Activated CD4-positive, CD25-positive, alpha-beta regulatory T cell (primary cell): Measurements from ENCODE around the gene CTSE.
"Not testable (repeated sequence)": the region's sequence is repeated elsewhere in the genome, so short reads cannot be mapped to it uniquely, and the experiment has no call there.

Experiments
- DNase-seq, 4 experiments: peaks; one replicate each; lab custom pipeline; 2025; lab: John Stamatoyannopoulos, UW

The CTSE gene

GRCh38 chr1:206023695-206024094 lies at the start of gene CTSE:
Gene CTSE (minus strand): TSS chr1:206023895. CDS start chr1:206023791, 104 bp downstream.
- DNase-seq, result no peak

GRCh38 chr1:206070627-206071304 lies 47.1 kb upstream of the CTSE start:
- no peak for DNase-seq

GRCh38 chr1:206068314-206068713 lies 44.6 kb upstream of the CTSE start:
- no peak for DNase-seq

DNA sequence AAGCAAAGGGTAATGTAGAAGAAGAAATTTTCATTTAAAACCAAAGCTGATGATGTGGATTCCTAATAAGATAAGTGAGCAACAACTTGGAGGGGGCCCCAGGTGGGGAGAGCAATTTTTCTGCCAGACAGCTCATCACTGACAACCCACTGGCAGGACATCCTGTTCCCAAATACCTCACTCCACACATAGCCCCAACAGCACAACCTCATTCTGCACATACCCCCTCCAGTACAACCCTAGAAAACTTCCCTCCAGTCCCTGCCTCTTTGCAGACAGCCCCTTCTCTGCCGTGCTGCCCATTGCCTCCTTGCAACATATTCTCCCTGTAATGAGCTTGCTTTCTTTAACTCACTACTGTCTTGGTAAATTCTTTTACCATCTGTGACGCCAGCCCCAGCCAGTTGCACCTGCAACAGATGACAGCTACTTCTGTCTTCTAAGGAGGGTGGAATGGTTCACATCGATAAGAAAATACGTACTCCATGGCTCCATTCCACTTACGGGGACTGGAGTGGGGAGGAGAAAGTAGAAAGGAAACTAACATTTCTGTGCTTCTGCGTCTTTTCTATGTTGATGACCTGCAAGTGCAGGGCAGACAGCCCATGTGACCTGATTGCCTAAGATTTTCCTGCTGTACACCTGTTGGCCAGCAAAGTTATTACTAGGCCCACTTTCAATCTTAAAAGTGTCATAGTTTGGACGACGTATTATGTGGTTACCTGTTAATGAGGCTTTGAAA lies 44.0 kb upstream of the CTSE start:
- no peak for DNase-seq

- DNase-seq, result no peak
Observed at GRCh38 chr1:206066479-206067171, 42.9 kb upstream of the CTSE start.

DNA sequence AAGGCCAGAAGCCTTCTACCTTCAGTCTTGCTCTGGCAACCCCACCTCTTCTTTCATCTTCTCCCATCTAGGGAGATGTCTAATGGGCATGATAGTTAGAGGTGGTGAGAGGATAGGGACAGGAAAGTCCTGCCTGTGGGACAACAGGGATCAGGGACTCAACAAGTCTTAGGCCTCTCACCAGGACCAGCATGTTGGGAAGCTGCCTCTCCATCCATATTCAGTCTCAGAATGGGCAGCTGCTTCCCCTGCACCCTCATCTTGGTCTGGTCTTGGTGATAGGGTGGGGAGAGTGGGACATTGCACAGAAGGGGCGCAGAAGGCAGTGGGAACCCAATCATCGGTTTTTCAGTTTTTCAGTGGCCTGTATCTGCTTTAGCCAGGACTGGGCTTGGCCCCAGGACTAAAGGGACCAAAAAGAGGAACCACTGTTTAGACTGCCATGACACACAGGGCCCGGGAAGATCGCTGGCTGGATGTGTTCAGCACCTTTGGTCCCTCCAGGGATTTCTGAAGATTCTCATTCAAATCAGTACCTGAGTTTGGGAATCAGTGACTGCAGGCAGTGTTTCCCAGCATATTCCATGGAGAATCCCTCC lies 42.0 kb upstream of the CTSE start:
- no peak for DNase-seq

GRCh38 chr1:206064501-206064900 lies 40.8 kb upstream of the CTSE start:
- not testable (repeated sequence) for DNase-seq

DNA sequence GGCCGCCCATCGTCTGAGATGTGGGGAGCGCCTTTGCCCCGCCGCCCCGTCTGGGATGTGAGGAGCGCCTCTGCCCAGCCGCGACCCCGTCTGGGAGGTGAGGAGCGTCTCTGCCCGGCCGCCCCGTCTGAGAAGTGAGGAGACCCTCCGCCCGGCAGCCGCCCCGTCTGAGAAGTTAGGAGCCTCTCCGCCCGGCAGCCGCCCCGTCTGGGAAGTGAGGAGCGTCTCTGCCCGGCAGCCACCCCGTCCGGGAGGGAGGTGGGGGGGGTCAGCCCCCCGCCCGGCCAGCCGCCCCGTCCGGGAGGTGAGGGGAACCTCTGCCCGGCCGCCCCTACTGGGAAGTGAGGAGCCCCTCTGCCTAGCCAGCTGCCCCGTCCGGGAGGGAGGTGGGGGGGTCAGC lies 40.3 kb upstream of the CTSE start:
- not testable (repeated sequence) for DNase-seq

DNA sequence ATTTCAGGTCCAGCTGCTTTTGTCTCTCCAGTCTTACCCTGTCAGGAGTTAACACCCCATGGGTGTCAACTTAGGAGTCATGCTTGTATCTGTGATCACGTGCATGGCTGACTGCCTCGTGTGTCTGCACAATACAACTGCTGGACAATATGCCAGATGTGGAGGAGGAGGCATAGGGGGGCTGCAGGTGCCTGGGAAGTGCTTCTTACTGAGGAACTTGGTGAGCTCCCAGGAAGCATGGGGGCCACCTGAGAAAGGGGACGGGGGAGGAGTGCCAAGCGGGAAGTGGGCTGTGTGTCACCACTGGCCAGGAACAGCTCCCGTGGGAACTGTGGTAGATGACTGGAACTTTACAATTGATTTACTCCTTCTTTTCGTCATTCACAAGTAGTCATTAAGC lies 38.8 kb upstream of the CTSE start:
- DNase-seq, result no peak

- no peak for DNase-seq
Observed at GRCh38 chr1:206060844-206061243, 37.1 kb upstream of the CTSE start.

- no peak for DNase-seq
Observed at GRCh38 chr1:206059355-206059915, 35.7 kb upstream of the CTSE start.

DNA sequence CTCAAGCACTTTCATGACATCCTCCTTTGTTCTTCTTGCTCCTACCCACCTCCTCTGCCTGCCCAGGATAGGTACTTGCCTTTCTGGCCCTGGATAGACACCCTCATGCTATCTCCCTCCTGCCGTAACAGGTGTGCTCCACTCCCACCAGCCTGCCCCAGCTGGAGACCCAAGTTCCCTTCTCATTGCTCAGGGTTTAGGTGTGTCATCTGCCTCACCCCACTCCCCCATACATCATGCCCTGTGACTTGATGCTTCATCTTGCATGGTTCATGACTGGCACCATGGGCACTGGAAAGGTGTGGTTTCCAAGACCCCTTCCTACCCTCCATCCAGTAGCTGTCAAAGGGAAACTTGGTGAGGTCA lies 35.2 kb upstream of the CTSE start:
- no peak for DNase-seq

- not testable (repeated sequence) for DNase-seq
Observed at GRCh38 chr1:206058289-206058926, 34.7 kb upstream of the CTSE start.

GRCh38 chr1:206055639-206056323 lies 32.1 kb upstream of the CTSE start:
- DNase-seq, result not testable (repeated sequence)

GRCh38 chr1:206055069-206055625 lies 31.5 kb upstream of the CTSE start:
- not testable (repeated sequence) for DNase-seq

- DNase-seq, result not testable (repeated sequence)
Observed at GRCh38 chr1:206053616-206054015, 29.9 kb upstream of the CTSE start.

DNA sequence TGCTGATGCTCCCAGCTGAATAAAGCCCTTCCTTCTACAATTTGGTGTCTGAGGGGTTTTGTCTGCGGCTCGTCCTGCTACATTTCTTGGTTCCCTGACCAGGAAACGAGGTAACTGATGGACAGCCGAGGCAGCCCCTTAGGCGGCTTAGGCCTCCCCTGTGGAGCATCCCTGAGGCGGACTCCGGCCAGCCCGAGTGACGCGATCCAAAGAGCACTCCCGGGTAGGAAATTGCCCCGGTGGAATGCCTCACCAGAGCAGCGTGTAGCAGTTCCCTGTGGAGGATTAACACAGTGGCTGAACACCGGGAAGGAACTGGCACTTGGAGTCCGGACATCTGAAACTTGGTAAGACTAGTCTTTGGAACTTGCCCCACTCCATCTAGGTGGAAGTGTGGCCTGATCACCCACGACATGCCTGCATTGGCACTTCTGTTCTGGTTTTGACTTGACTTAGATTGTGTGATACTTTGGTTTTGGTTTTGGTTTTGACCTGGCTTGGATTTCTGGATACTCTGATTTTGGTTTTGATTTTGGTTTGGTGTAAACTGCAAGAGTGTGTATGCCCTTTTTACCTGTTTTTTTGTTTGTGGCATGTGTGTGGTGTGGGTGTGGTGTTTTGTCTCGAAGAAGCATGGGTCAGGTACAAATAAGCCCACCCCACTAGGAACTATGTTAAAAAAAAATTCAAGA lies 29.4 kb upstream of the CTSE start, which contains the start of gene RHEX:
RHEX (plus strand) TSS at position 255 of the 692 bp plus-strand sequence. CDS start 44,656 bp downstream, outside the sequence.
- not testable (repeated sequence) for DNase-seq

DNA sequence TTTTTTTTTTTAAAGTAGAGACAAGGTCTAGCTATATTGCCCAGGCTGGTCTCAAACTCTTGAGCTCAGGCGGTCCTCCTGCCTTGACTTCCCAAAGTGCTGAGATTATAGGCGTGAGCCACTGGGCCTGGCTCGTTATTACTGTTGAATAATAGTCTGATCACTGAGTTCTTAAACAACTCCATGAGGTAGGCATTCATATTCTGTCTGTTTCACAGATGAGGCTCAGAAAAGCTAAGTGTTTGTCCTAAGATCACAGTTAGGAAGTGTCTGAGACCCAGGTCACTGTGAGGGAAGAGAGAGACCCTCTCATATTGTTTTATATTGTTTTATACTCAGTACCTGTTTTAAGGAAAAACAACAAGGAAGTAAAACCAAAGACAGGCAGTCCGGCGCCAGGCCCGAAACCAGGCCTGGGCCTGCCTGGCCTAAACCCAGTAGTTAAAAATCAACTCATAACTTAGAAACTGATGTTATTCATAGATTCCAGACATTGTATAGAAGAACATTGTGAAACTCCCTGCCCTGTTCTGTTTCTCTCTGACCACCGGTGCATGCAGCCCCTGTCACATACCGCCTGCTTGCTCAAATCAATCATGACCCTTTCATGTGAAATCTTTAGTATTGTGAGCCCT lies 28.7 kb upstream of the CTSE start:
- not testable (repeated sequence) for DNase-seq

GRCh38 chr1:206050655-206051235 lies 27.1 kb upstream of the CTSE start:
- no peak for DNase-seq
